Esophagus squamous epithelium (tissue), 5 donors: ENCODE results near the gene GFI1B. TPM values are rescaled to one million over a fixed set of nuclear protein-coding genes. Genes with fewer than 3 reads are reported as not detected.
"Not testable (repeated sequence)": the region's sequence is repeated elsewhere in the genome, so short reads cannot be mapped to it uniquely, and the experiment has no call there.

Experiments used
- DNase-seq: peaks from one replicate; lab custom pipeline; 2025; lab: John Stamatoyannopoulos, UW
- H3K27ac ChIP-seq, 4 donors: fragments of 200-600 bp; sonication (generic); one replicate each; pipeline ENCODE4 v1.5.1; 2016 to 2019; ENCODE audit warnings: mild to moderate bottlenecking in 1 of 4
- H3K27me3 ChIP-seq, 4 donors: fragments of 200-600 bp; sonication (generic); 1 replicate in 3 of 4; 2 replicates in 1 of 4; pipeline versions ENCODE4 v1.5.1 to v1.6.0; 2017 to 2021; ENCODE audit warnings: antibody characterized with exemption in 1 of 4
- H3K36me3 ChIP-seq, 3 donors: fragments of 200-600 bp; sonication (generic); one replicate each; pipeline ENCODE4 v1.5.1; 2016 to 2019
- H3K4me1 ChIP-seq, 3 donors: fragments of 200-600 bp; sonication (generic); one replicate each; pipeline ENCODE4 v1.5.1; 2017 to 2019
- H3K4me3 ChIP-seq, 4 donors: fragments of 200-600 bp; sonication (generic); 1 replicate in 3 of 4; 2 replicates in 1 of 4; pipeline ENCODE4 v1.5.1; 2016 to 2019; ENCODE audit warnings: mild to moderate bottlenecking in 2 of 4, moderate library complexity in 1 of 4
- H3K9me3 ChIP-seq, 3 donors: fragments of 200-600 bp; sonication (generic); one replicate each; pipeline ENCODE4 v1.5.1; 2016 to 2019
- POLR2A ChIP-seq, 4 donors: fragments of 450-650 bp; IDR thresholded peaks; one replicate each; pipeline ENCODE4 v1.6.1; 2017; ENCODE audit warnings: antibody characterized with exemption in 4 of 4, mild to moderate bottlenecking in 4 of 4, moderate library complexity in 3 of 4
- WGBS, 2 donors: methylation state at CpG; one replicate each; pipeline ENCODE4 v1.1.5; 2018; 5-methylcytosine and 5-hydroxymethylcytosine counted together
- intact Hi-C: fragments of 100-400 bp; cut with DNase I; formaldehyde crosslinking; loops from one replicate; pipeline ENCODE4 v1.15.0; 2022
- total RNA-seq, 4 donors: library from RNA; depleted of rRNA; stranded (reverse); fragments of >200 nt; gene quantifications; one replicate each; pipeline ENCODE4 v1.1.0, GENCODE V29; 2016
- TF ChIP-seq, protein P1 (sequence below), 6 experiments: fragments of 450-650 bp in 4 of 6; fragments of 200-600 bp in 2 of 6; sonication (generic) in 2 of 6; IDR thresholded peaks; one replicate each; pipeline ENCODE4 v1.5.1; 2016 to 2019; ENCODE audit warnings: antibody characterized with exemption in 6 of 6, mild to moderate bottlenecking in 4 of 6, moderate library complexity in 4 of 6
- donor health status: DM: yes; HTN: yes; CAD: no.

The GFI1B gene
- total RNA-seq, 4 donors from 2014 or later = 0.57 TPM; not detected in 3

DNA sequence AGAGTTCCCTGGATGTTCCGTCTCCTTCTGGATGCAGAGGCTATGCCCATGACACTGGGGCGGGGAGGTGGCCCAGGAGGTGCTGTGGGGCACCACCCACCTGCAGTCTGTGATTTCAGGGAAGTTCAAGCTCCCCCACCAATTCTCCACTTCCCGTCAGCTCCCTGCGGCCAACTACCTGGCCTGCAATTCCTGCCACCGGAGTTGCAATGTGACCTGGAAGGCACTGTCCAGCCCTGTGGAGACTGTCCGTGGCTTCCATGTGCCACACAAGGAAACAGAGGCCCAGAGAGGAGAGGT, 16.6 kb downstream of the GFI1B start:
- Histone ChIP-seq H3K4me1 (peaks cover 16 to 45% (median 19%) of the 10 kb centered on the region in 3 donors), H3K27ac (peak overlapping the region; percentile 78 to 93 (median 90)), H3K36me3 (no peaks in the 10 kb centered on the region), H3K27me3 (peaks cover 0 to 76% (median 0%) of the 10 kb centered on the region in 4 donors), H3K4me3 (no peak overlapping the region), H3K9me3 (no peaks in the 10 kb centered on the region)
- DNase-seq = no peak
- 66 to 83% methylated on average over 4 to 5 of the region's 6 CpGs for WGBS, 2 donors
- intact Hi-C loops = no loop called here
- TF ChIP-seq POLR2A (IDR thresholded peaks at IDR 0.05) = no peak

DNA sequence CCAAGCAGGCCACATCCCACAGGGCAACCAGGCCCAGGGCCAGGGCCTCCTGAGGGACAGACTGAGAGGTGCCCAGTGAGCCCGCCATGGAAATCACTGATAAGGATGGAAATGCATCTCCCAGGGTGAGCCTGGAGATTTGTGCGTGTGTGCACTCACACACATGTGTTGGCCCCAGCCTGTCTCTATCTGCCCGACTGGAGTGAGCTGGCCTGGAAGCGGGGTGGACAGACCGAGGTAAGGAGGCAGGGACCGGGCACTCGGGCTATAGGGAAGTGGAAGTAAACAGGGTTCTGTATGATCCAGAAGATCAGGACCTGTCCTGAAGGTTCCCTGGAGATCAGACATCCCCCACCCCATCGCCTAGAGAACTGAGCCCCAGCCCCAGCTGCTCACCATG, 17.4 kb downstream of the GFI1B start:
- Histone ChIP-seq H3K36me3 (no peaks in the 10 kb centered on the region), H3K27me3 (peaks cover 0 to 76% (median 0%) of the 10 kb centered on the region in 4 donors), H3K4me1 (peaks cover 16 to 46% (median 19%) of the 10 kb centered on the region in 3 donors), H3K4me3 (no peak overlapping the region), H3K9me3 (no peaks in the 10 kb centered on the region), H3K27ac (peak overlapping the region in 1 of 4 donors; percentile 93)
- 73 to 89% methylated on average over 5 to 7 of the region's 8 CpGs for WGBS, 2 donors
- TF ChIP-seq POLR2A (IDR thresholded peaks at IDR 0.05) = no peak
- TF ChIP-seq, protein P1, sequence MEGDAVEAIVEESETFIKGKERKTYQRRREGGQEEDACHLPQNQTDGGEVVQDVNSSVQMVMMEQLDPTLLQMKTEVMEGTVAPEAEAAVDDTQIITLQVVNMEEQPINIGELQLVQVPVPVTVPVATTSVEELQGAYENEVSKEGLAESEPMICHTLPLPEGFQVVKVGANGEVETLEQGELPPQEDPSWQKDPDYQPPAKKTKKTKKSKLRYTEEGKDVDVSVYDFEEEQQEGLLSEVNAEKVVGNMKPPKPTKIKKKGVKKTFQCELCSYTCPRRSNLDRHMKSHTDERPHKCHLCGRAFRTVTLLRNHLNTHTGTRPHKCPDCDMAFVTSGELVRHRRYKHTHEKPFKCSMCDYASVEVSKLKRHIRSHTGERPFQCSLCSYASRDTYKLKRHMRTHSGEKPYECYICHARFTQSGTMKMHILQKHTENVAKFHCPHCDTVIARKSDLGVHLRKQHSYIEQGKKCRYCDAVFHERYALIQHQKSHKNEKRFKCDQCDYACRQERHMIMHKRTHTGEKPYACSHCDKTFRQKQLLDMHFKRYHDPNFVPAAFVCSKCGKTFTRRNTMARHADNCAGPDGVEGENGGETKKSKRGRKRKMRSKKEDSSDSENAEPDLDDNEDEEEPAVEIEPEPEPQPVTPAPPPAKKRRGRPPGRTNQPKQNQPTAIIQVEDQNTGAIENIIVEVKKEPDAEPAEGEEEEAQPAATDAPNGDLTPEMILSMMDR (IDR thresholded peaks at IDR 0.05) = no peak
- intact Hi-C loops = no loop called here
- no peak for DNase-seq

DNA sequence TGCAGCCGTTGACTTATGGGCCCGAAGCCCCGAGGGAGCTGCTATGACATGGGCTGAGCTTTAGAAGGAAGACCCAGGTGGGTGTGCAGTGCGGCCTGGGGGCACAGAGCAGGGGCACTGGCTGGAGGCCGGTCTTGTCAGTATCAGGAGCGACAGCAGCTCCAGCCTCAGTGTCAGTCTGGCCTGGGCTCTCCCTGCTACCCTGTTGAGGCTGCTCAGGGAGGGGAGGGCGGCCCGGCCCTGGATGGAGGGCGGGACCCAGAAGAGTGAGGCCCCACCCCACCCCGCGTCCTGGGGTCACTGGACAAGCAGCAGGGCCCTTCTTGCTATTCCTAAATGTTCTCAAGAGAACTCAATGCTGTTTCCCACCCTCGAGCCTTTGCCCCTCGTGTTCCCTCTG, 18.0 kb downstream of the GFI1B start:
- no peaks in the 10 kb centered on the region for H3K36me3 ChIP-seq
- H3K4me3 ChIP-seq = no peak overlapping the region
- intact Hi-C loops = no loop called here
- TF ChIP-seq POLR2A (IDR thresholded peaks at IDR 0.05) = no peak
- H3K27ac ChIP-seq = no peak overlapping the region
- 66 to 81% methylated on average over 10 to 13 of the region's 13 CpGs for WGBS, 2 donors
- DNase-seq = no peak
- peaks cover 16 to 52% (median 20%) of the 10 kb centered on the region in 3 donors for H3K4me1 ChIP-seq
- peaks cover 0 to 72% (median 0%) of the 10 kb centered on the region in 4 donors for H3K27me3 ChIP-seq
- no peaks in the 10 kb centered on the region for H3K9me3 ChIP-seq

DNA sequence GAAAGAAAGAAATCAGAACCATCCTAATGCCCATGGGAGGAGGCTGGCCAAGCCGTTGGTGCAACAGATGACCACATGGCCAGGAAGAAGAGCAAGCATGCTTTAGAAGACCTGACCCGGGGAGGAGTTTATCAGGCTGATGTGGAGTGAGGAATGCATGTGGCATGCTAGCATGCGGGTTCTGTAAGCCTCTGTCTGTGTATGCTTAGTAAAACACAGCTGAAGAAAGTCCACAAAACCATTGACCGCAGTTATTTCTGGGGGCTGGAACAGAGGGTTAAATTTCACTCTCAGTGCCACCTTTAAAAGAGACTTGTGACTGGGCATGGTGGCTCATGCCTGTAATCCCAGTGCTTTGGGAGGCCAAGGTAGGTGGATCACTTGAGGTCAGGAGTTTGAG, 19.1 kb downstream of the GFI1B start:
- DNase-seq = no peak
- Histone ChIP-seq H3K9me3 (no peaks in the 10 kb centered on the region), H3K27ac (no peak overlapping the region), H3K4me1 (peaks cover 18 to 60% (median 26%) of the 10 kb centered on the region in 3 donors), H3K4me3 (no peak overlapping the region), H3K36me3 (no peaks in the 10 kb centered on the region), H3K27me3 (peaks cover 0 to 63% (median 0%) of the 10 kb centered on the region in 4 donors)
- 52 to 68% methylated on average over 4 of the region's 4 CpGs for WGBS, 2 donors
- no peak for TF ChIP-seq POLR2A (IDR thresholded peaks at IDR 0.05)
- TF ChIP-seq, protein P1 (IDR thresholded peaks at IDR 0.05) = no peak
- intact Hi-C loops = no loop called here

DNA sequence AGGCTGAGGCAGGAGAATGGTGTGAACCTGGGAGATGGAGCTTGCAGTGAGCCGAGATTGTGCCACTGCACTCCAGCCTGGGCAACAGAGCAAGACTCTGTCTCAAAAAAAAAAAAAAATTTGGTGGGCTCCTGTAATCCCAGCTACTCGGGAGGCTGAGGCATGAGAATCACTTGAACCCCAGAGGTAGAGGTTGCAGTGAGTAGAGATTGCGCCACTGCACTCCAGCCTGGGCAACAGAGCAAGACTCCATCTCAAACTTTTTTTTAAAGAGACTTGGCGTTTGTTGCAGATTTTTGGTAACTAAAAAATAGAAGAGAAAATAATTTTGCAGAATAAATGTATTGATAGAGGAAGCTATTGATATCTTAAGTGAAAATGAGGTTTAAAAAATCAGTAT, 19.7 kb downstream of the GFI1B start:
- H3K4me3 ChIP-seq, H3K9me3 ChIP-seq, H3K27ac ChIP-seq, H3K36me3 ChIP-seq, DNase-seq, intact Hi-C loops: not testable (repeated sequence)
- H3K4me1 ChIP-seq = peaks cover 22 to 60% (median 25%) of the 10 kb centered on the region in 3 donors
- 75 to 83% methylated on average over 3 of the region's 4 CpGs for WGBS, 2 donors
- H3K27me3 ChIP-seq = peaks cover 0 to 63% (median 0%) of the 10 kb centered on the region in 4 donors

DNA sequence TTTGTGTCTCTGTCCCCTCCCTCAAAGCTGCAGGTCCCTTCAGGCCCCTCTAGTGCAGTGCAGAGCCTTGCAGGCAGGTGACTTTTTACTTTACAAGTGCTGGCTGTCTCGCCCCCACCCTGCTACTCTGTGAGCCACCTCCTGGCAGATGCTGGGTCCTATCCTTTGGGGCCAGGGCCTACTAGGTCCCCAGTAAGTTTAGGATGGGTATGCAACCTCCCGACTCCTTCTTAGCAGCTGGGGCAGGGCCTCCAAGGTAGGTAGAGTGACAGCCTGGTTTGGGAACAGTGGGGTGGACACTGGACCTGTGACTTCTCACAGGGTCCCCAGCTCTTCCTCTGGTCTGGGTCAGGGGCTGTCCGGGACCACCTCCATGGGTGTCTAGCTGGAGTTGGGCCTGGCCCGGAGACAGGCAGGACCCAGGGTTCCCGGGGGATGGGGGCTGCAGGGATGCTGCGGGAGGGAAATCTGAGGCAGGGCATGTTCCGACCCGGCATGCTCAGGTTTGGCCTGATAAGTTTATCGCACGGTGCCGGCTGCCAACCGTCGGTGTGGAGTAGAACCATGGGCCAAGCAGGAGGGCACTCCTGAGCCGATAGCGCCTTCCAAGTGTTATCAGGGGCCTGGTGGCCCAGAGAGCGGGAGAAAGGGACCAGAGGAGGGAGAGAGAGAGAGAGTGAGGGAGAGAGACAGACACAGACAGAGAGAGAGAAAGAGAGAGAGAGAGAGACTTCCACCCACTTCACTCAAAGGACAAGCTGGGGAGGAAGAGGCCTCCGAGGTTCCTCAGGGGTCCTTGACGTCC, 20.5 kb downstream of the GFI1B start:
- H3K27ac ChIP-seq = no peak overlapping the region
- H3K4me3 ChIP-seq = no peak overlapping the region
- TF ChIP-seq, protein P1 (IDR thresholded peaks at IDR 0.05) = no peak
- TF ChIP-seq POLR2A (IDR thresholded peaks at IDR 0.05) = no peak
- intact Hi-C loops = no loop called here
- peaks cover 0 to 63% (median 0%) of the 10 kb centered on the region in 4 donors for H3K27me3 ChIP-seq
- 43 to 67% methylated on average over 1 to 13 of the region's 18 CpGs for WGBS, 2 donors
- H3K9me3 ChIP-seq = no peaks in the 10 kb centered on the region
- peaks cover 19 to 51% (median 21%) of the 10 kb centered on the region in 3 donors for H3K4me1 ChIP-seq
- H3K36me3 ChIP-seq = no peaks in the 10 kb centered on the region
- DNase-seq = no peak
